Loucy (cell line): Measurements from ENCODE around the gene TMEM25.

ENCODE experiments used
- EZH2phosphoT487 ChIP-seq: fragments of 200-600 bp; IDR thresholded peaks from 2 replicates; pipeline ENCODE4 v1.6.1; 2018; ENCODE audit warnings: antibody characterized with exemption, mild to moderate bottlenecking, moderate library complexity, borderline replicate concordance
- TF ChIP-seq, protein P1 (sequence below): fragments of 200-600 bp; sonication (generic); conservative IDR thresholded peaks from 2 replicates; pipeline ENCODE4 v1.5.1; 2014; ENCODE audit warnings: mild to moderate bottlenecking, antibody characterized with exemption, low read length

DNA sequence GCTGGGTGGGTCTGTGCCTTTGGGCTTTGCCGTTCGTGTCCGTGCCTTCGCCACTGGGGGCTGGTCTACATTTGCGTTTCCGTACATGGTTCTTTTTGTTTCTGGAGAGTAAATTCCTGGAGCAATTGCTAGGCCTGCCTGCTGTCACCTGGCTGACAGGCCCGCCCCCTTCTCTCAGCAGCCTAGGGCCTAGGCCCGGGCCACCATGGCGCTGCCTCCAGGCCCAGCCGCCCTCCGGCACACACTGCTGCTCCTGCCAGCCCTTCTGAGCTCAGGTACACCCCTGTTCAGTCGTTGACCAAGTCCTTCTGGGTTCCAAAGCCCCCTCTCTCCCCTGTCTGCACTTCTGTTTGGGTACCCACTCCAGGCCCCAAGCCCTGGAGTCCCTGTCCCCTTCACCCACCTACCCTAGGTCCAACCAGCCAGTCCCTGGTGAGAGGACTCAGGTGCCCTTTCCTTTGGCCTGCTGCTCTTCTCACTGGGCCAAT, 649 bp downstream of the TMEM25 start:
- TF ChIP-seq, protein P1, sequence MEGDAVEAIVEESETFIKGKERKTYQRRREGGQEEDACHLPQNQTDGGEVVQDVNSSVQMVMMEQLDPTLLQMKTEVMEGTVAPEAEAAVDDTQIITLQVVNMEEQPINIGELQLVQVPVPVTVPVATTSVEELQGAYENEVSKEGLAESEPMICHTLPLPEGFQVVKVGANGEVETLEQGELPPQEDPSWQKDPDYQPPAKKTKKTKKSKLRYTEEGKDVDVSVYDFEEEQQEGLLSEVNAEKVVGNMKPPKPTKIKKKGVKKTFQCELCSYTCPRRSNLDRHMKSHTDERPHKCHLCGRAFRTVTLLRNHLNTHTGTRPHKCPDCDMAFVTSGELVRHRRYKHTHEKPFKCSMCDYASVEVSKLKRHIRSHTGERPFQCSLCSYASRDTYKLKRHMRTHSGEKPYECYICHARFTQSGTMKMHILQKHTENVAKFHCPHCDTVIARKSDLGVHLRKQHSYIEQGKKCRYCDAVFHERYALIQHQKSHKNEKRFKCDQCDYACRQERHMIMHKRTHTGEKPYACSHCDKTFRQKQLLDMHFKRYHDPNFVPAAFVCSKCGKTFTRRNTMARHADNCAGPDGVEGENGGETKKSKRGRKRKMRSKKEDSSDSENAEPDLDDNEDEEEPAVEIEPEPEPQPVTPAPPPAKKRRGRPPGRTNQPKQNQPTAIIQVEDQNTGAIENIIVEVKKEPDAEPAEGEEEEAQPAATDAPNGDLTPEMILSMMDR, result no peak
- no peak for TF ChIP-seq EZH2phosphoT487
